Lower lobe of right lung (tissue), 2 donors: ENCODE results near the gene NFXL1. TPM values are rescaled to one million over a fixed set of nuclear protein-coding genes. Genes with fewer than 3 reads are reported as not detected.

Source experiments
- ATAC-seq, 2 donors: fragments of 200-7000 bp; cut with Tn5 transposase; one replicate each; pipeline ENCODE4 v1.9.1; 2020 to 2022; ENCODE audit warnings: mild to moderate bottlenecking in 2 of 2, moderate library complexity in 2 of 2
- DNase-seq: peaks from one replicate; pipeline ENCODE4 v3.0.0-alpha.2; 2020
- H3K27ac ChIP-seq: fragments of 200-600 bp; one replicate; pipeline ENCODE4 v1.8.0; 2022
- H3K27me3 ChIP-seq: fragments of 200-600 bp; one replicate; pipeline ENCODE4 v1.8.0; 2022; ENCODE audit warnings: low read depth
- H3K36me3 ChIP-seq: fragments of 200-600 bp; one replicate; pipeline ENCODE4 v1.8.0; 2022; ENCODE audit warnings: mild to moderate bottlenecking
- H3K4me1 ChIP-seq: fragments of 200-600 bp; one replicate; pipeline ENCODE4 v1.8.0; 2022
- H3K4me3 ChIP-seq: fragments of 200-600 bp; one replicate; pipeline ENCODE4 v1.8.0; 2022; ENCODE audit warnings: mild to moderate bottlenecking
- H3K9me3 ChIP-seq: fragments of 200-600 bp; one replicate; pipeline ENCODE4 v1.8.0; 2022
- intact Hi-C: fragments of 100-400 bp; cut with DNase I; formaldehyde crosslinking; loops from one replicate; pipeline ENCODE4 v1.11.0; 2022
- total RNA-seq: library from RNA; stranded (reverse); fragmentation: NEBNext Ultra II Directional; extraction: Animal tissue kit (Norgen Biotek cat#: 25700); gene quantifications from one replicate; pipeline ENCODE4 v1.2.1, GENCODE V29; 2021
- TF ChIP-seq, protein P1 (sequence below): fragments of 200-600 bp; IDR thresholded peaks from one replicate; pipeline ENCODE4 v1.8.0; 2022; ENCODE audit warnings: antibody characterized with exemption, mild to moderate bottlenecking
- donor health status: DM: no; HTN: yes; CAD: no; lungs with severe emphysema.

NFXL1 gene
- total RNA-seq, 1 donor from 2014 or later = 13.4 TPM

DNA sequence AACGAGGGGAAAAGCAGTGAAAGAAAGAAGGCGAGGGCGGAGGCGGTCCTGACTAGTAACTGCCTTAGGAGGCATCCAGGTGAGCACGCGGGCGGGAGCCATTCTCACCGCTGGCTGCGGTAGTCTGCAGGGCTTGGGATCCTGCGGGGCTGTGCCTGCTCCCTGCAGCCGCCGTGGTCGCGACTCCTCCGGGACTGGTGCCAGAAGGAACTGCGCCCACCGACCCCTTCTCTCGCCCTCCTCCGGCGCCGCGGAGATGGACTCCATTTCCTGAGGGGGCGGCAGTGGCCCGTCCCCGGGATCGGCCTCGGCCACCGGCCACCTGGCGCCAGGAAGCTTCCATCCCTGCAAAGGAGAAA lies 543 bp downstream of the NFXL1 start:
- peak; percentile 63 for DNase-seq
- Histone ChIP-seq H3K27ac (peak overlapping the region; percentile 86), H3K4me3 (peak overlapping the region; percentile 94), H3K4me1 (peaks cover 22% of the 10 kb centered on the region), H3K9me3 (no peaks in the 10 kb centered on the region), H3K27me3 (no peaks in the 10 kb centered on the region), H3K36me3 (peaks cover 19% of the 10 kb centered on the region)
- intact Hi-C loops = no loop called here
- TF ChIP-seq, protein P1, sequence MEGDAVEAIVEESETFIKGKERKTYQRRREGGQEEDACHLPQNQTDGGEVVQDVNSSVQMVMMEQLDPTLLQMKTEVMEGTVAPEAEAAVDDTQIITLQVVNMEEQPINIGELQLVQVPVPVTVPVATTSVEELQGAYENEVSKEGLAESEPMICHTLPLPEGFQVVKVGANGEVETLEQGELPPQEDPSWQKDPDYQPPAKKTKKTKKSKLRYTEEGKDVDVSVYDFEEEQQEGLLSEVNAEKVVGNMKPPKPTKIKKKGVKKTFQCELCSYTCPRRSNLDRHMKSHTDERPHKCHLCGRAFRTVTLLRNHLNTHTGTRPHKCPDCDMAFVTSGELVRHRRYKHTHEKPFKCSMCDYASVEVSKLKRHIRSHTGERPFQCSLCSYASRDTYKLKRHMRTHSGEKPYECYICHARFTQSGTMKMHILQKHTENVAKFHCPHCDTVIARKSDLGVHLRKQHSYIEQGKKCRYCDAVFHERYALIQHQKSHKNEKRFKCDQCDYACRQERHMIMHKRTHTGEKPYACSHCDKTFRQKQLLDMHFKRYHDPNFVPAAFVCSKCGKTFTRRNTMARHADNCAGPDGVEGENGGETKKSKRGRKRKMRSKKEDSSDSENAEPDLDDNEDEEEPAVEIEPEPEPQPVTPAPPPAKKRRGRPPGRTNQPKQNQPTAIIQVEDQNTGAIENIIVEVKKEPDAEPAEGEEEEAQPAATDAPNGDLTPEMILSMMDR = no peak
- ATAC-seq = peak; percentile 66 to 77

DNA sequence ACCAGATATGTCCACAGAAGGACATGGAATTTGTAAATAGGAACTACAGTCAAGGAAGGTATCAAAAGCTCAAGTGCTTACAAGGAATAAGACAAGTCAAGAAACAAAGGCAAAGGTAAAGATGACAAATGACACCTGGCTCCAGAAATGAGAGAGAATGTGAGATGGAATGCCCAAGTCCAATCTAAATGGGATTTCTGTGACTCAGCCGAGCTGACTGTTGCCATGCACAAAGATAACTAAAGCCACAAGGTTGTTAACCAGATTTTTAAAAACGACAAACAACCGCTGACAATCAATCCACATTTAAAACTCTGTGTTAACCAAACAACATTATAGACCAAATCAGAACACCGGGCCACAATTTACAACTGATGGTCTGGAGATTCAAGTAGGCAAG lies 1.1 kb downstream of the NFXL1 start:
- Histone ChIP-seq H3K36me3 (peaks cover 21% of the 10 kb centered on the region), H3K27me3 (no peaks in the 10 kb centered on the region), H3K9me3 (no peaks in the 10 kb centered on the region), H3K27ac (no peak overlapping the region), H3K4me3 (peak overlapping the region; percentile 94), H3K4me1 (peaks cover 22% of the 10 kb centered on the region)
- TF ChIP-seq, protein P1 = no peak
- ATAC-seq (no peak), DNase-seq (no peak)
- intact Hi-C loops = no loop called here

DNA sequence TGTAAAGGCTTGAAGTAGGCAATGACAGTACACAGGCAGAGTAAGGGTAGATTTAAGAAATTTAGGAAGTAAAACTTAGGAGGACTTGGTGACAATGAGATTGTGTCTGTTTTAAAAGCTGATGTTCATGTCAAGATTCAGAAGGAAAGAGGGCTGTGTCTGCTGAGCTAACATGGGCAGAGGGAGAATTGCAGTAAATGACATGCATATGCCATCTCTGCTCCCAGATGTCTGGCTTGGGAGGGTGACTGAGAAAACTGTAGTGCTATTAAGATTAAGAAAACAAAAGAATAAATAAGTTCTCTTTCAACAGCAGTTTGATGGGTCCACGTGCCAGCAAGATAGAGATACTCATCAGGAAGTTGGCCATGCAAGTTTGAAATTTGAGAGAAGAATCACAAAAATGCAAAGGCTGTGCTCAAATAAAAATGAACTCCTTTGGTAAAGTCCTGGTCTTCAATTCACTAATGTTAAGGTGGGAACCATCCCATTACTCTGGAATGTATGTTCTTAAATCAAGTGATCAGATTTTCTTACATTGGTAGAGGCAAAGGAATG lies 7.2 kb downstream of the NFXL1 start:
- peaks cover 9% of the 10 kb centered on the region for H3K4me1 ChIP-seq
- peaks cover 73% of the 10 kb centered on the region for H3K36me3 ChIP-seq
- TF ChIP-seq, protein P1 = no peak
- intact Hi-C loops = no loop called here
- H3K4me3 ChIP-seq = no peak overlapping the region
- ATAC-seq = no peak
- H3K9me3 ChIP-seq = no peaks in the 10 kb centered on the region
- no peak for DNase-seq
- H3K27ac ChIP-seq = no peak overlapping the region
- no peaks in the 10 kb centered on the region for H3K27me3 ChIP-seq

DNA sequence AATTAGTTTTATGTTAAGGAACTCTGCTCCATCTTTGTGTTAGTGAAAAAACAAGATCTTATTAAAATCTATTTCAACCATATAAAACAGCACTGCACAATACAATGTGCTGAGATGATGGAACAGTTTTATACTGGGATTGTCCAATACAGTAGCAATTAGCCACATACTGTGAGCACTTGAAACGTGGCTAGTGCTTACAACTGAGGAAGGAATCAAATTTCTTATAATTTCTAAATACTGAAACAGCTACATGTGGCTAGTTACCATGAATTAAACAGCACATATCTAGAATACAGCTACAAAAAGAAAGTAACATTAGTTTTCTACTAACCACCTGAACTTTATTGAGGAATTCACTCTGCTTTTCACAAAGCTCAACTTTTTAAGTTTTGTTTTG lies 14.7 kb downstream of the NFXL1 start:
- ATAC-seq (no peak), DNase-seq (no peak)
- TF ChIP-seq, protein P1 = no peak
- Histone ChIP-seq H3K27ac (no peak overlapping the region), H3K9me3 (no peaks in the 10 kb centered on the region), H3K4me1 (no peaks in the 10 kb centered on the region), H3K27me3 (no peaks in the 10 kb centered on the region), H3K4me3 (no peak overlapping the region), H3K36me3 (peaks cover 81% of the 10 kb centered on the region)
- intact Hi-C loops = no loop called here

DNA sequence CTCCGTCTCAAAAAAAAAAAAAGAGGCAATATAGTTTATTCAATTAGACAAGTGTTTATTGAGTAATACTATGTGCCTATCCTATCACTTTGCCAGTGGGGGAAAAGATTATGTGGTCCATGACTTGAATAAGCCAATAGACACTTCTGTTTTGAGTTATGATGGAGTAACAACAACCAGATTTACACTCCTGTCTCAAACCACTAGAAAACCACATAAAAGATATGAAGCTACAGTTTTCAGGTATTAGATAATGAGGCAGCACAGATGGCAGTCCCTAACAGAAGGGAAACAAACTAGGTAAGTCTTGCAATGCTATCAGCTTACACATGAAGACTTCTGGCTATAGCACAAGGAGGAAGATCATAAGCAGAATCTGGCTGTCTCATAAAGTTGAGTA lies 22.5 kb downstream of the NFXL1 start:
- no peak for DNase-seq
- TF ChIP-seq, protein P1 = no peak
- H3K9me3 ChIP-seq = no peaks in the 10 kb centered on the region
- no peak overlapping the region for H3K4me3 ChIP-seq
- H3K27ac ChIP-seq = no peak overlapping the region
- no peaks in the 10 kb centered on the region for H3K4me1 ChIP-seq
- no peak for ATAC-seq
- no peaks in the 10 kb centered on the region for H3K27me3 ChIP-seq
- H3K36me3 ChIP-seq = peaks cover 98% of the 10 kb centered on the region
- intact Hi-C loops = no loop called here

DNA sequence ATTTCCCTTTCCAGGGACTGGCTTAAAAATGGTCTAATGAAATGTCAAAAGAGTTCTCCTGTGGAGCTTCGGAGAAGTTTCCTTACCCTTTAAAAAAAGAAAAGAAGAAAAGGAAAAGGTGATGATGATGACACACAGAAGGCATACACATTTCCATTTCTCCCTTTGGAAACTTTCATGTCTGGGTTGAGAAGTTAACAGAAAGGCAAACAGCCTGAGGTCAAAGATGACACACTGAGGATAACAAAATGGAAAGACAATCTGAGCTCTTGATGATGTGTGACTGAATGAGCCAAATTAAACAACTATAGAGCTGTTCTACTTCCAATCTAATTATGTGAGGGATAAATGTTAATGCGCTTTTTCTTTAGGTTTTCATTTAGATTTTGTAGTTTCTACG lies 32.2 kb downstream of the NFXL1 start:
- ATAC-seq = no peak
- TF ChIP-seq, protein P1 = no peak
- H3K36me3 ChIP-seq = peaks cover 76% of the 10 kb centered on the region

More for the DNA sequence above, 32.2 kb downstream of the NFXL1 start:
- no peak for DNase-seq
- no peaks in the 10 kb centered on the region for H3K4me1 ChIP-seq
- no peak overlapping the region for H3K4me3 ChIP-seq
- no peaks in the 10 kb centered on the region for H3K9me3 ChIP-seq
- H3K27ac ChIP-seq = no peak overlapping the region
- H3K27me3 ChIP-seq = no peaks in the 10 kb centered on the region
- intact Hi-C loops = no loop called here
